HG03064 (cell line): Measurements from ENCODE around the gene FOXL3.

Experiments
- ATAC-seq: cut with Tn5 transposase; IDR thresholded peaks from one replicate; pipeline ENCODE4 v1.9.1; 2021; ENCODE audit warnings: low read depth; ENCODE audit not compliant: unreplicated experiment

The FOXL3 gene

GRCh38 chr7:318878-319661 lies 29.1 kb downstream of the FOXL3 start:
- ATAC-seq, result no peak

- no peak for ATAC-seq
These were observed 30.3 kb downstream of the FOXL3 start for GRCh38 chr7:320297-320696.

- peak; percentile 61 for ATAC-seq
These were observed 32.2 kb downstream of the FOXL3 start for GRCh38 chr7:322111-322671.

GRCh38 chr7:322708-323111 lies 32.7 kb downstream of the FOXL3 start:
- no peak for ATAC-seq

GRCh38 chr7:323410-323809 lies 33.4 kb downstream of the FOXL3 start:
- ATAC-seq, result no peak

DNA sequence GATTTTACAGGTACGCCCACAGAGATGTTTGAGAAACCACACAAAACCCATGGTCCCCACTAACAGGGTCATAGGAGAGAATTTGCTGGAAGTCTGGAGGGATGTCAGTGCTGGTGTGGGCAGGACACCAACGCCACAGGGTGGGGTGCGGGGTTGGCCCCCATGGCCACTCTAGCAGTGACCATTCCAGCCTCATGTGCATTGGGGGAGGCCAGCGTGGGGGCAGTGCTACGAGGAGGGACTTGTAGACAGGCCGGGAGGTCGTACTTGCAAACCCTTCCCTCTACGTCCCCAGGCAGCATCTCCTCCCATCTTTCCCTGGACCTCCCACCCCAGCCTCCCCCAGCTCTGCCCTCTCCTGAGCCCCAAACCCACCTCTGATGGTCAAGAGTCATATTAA lies 34.0 kb downstream of the FOXL3 start:
- ATAC-seq, result no peak

DNA sequence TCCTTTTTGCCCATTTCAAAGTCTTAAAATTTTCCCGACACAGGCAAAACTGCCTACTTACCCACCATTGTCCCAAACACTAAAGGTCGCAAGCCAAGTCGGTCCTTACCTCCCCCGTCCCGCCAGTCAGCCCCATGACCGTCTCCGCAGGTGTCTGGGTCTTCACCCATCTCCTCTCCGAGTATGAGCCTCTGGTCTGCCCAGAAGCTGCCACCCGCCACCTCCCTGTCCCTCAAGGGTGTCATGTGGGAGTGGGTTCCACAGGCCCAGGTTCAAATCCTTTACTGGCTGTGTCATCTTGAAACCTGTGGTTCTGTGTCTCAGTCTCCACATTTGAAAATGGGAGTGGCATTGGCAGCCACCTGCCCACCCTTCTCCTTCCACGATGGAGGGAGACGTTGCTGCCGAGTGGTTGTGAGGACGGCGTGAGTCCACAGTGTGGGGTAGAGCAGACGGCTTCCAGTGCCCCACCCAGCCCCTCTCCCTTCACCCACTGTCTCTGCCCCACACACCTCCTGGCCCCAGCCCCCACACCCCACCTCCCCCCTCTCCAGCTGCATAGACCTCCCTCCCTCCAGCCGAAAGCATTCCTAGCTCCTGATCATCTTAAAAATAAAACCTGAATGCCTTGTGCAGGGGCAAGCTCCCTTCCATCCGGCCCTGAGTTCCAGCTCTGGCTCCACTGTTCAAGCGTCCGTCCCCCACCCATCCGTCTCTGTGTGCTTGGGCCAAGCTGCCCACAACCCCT lies 35.3 kb downstream of the FOXL3 start:
- no peak for ATAC-seq

GRCh38 chr7:325811-326210 lies 35.8 kb downstream of the FOXL3 start:
- no peak for ATAC-seq

DNA sequence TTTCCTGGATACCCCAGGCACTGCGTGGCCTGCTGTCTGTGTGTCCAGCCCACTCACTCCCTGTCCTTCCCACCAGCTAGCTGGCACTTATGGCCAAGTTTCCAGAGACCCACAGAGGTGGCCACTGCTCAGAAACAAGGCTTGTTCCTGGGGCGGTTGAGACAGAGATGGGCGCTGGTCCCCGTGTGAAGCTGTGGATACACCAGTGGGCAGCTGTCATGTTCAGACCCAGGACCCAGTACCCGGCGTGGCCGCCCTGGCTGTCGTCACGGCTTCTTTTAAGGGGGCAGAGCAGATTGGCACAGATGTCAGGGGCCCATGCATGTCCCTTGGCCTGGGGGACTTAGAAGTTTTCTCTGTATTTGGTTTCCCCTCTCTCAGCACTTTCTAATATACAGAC lies 36.3 kb downstream of the FOXL3 start:
- ATAC-seq, result no peak

DNA sequence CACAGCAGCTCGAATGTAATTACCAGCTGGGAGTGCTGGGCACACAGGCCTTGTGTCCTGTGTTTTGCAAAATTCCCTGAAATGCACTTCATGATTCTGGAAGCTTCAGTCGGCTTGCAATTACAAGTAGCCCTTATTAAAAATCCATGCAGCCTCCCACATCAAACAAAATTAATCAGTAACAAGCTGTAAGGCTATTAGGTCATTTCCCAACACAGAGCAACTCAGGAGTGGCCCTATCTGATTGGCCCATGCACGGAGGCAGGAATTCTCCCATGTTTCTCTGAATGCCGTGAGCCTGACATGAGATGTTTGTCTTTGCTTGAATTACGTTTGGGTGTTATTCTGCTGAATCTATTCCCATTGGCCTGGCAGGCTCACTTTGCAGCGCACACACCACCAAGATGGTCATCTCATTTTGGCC lies 36.9 kb downstream of the FOXL3 start:
- ATAC-seq, result no peak

GRCh38 chr7:327233-327931 lies 37.4 kb downstream of the FOXL3 start:
- ATAC-seq, result no peak

- no peak for ATAC-seq
These were observed 38.2 kb downstream of the FOXL3 start for GRCh38 chr7:327991-328702.

GRCh38 chr7:329691-330281 lies 39.8 kb downstream of the FOXL3 start:
- ATAC-seq, result no peak

GRCh38 chr7:330511-331230 lies 40.7 kb downstream of the FOXL3 start:
- no peak for ATAC-seq

- ATAC-seq, result no peak
These were observed 42.1 kb downstream of the FOXL3 start for GRCh38 chr7:332020-332517.

DNA sequence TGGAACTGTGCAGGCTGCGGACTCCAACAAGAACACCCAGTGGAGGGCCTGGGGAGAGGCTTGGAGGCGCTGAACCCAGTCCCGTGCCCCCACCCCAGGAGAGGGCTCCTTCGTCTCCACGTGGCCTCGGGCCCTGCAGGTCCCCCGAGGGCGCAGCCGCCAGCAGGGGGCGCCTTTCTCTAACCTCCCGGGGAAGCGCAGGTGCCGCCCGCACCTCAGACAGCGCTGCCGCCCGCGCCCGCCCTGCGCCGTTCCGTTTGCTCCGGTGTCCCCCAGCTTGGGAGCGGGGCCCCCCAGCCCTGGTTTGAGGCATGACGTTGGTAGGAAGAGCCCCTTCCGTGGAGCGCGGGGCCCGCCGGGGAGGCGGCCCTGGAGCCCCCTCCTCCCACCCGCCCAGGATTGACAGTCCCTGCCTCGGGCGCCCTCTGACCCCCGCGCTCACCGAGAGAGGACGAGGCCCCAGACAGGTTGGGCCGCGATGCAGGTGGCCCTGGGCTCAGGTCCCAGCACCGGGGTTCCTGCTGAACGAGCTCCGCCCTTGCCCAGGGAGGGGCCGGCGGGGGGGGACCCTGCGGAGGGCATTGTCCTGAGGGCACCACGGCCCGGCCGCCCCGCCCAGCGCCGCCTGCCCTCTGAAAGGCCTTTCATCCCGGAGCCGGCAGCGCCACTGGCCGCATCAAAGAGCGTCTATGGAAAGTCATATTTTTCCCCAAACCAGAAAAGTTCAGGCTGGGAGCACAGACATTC lies 42.8 kb downstream of the FOXL3 start:
- no peak for ATAC-seq

DNA sequence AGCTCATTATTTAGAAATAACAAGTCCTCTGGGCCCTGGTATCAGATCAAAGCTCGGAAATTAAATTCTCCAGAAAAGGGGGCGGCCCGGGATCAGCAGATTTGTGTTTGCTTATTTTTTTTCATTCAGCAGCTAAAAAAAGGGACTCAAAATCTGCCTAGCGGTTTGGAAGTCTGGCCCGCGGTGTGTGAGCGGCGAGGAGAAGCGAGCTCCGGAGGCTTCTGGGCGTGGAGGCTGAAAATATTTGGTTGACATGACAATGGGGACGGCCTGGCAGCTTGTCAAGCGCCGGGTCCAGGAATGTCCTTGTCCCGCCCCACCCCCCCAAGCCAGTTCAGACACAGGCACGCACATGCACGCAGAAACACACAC lies 43.4 kb downstream of the FOXL3 start:
- ATAC-seq, result no peak

DNA sequence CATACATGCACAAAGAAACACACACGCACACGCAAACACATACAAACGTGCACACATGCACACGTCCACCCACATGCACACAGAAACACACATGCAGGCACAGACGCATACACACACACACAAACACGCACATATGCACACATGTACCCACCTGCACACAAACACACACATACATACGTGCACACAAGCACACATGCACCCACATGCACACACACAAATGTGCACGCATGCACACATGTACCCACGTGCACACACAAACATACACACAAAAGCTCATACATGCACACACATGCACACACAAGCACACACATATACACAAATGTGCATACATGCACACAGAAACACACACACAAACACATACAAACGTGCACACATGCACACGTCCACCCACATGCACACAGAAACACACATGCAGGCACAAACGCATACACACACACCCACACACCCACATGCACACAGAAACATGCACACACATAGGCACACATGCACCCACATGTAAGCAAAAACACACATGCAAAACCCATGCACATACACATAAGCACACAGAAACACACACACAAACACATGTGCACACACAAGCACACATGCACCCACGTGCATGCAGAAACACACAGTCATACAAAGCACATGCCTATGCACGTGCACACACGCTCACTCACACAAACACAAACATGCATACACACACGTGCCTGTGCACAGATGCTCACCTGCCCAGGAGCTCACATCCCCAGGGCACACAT lies 44.8 kb downstream of the FOXL3 start:
- no peak for ATAC-seq
